Neuronal stem cell (in vitro differentiated cells): ENCODE measurements around the gene APAF1.

ENCODE experiments used
- DNase-seq: peaks from one replicate; pipeline ENCODE4 v3.0.0-alpha.2; 2013; ENCODE audit warnings: low spot score
- H2AFZ ChIP-seq: one replicate; pipeline ENCODE4 v1.6.1; 2013; ENCODE audit warnings: mild to moderate bottlenecking, low read length, inconsistent platforms
- H2AK5ac ChIP-seq: 2 replicates; pipeline ENCODE4 v1.6.1; 2013; ENCODE audit warnings: low read depth, mild to moderate bottlenecking, inconsistent platforms, low read length, moderate library complexity, mixed read lengths
- H2BK120ac ChIP-seq: 2 replicates; pipeline ENCODE4 v1.6.1; 2013; ENCODE audit warnings: low read depth, mild to moderate bottlenecking, inconsistent platforms, low read length, moderate library complexity, mixed read lengths
- H2BK12ac ChIP-seq: one replicate; pipeline ENCODE4 v1.6.1; 2013; ENCODE audit warnings: low read length, inconsistent platforms
- H2BK15ac ChIP-seq: 2 replicates; pipeline ENCODE4 v1.6.1; 2013; ENCODE audit warnings: mild to moderate bottlenecking, low read length, inconsistent platforms, mixed read lengths
- H2BK5ac ChIP-seq: one replicate; pipeline ENCODE4 v1.6.1; 2013; ENCODE audit warnings: inconsistent platforms, mild to moderate bottlenecking, low read length, moderate library complexity
- H3K14ac ChIP-seq: one replicate; pipeline ENCODE4 v1.6.1; 2013; ENCODE audit warnings: low read length, inconsistent platforms
- H3K18ac ChIP-seq: 2 replicates; pipeline ENCODE4 v1.6.1; 2013; ENCODE audit warnings: low read length, inconsistent platforms
- H3K23ac ChIP-seq: 2 replicates; pipeline ENCODE4 v1.6.1; 2013; ENCODE audit warnings: low read depth, mild to moderate bottlenecking, mixed read lengths, low read length, inconsistent platforms; ENCODE audit not compliant: poor library complexity
- H3K27ac ChIP-seq: replicated peaks from 3 replicates; pipeline ENCODE4 v1.5.1; 2013; ENCODE audit warnings: low read length, inconsistent platforms
- H3K27me3 ChIP-seq, 3 experiments: 2 replicates each; pipeline ENCODE4 v1.6.1; 2013; ENCODE audit warnings: low read length in 3 of 3, mild to moderate bottlenecking in 2 of 3, inconsistent platforms in 1 of 3, low read depth in 1 of 3, mixed read lengths in 1 of 3, moderate library complexity in 1 of 3; ENCODE audit not compliant: control insufficient read depth in 3 of 3, insufficient read depth in 3 of 3
- H3K36me3 ChIP-seq, 2 donors: replicated peaks in 1 of 2; 2 replicates each; pipeline ENCODE4 v1.6.1; 2013; ENCODE audit warnings: low read length in 2 of 2; ENCODE audit not compliant: control insufficient read depth in 2 of 2, insufficient read depth in 2 of 2
- H3K4ac ChIP-seq: 2 replicates; pipeline ENCODE4 v1.6.1; 2013; ENCODE audit warnings: inconsistent platforms, mild to moderate bottlenecking, low read length, moderate library complexity
- H3K4me1 ChIP-seq, 2 donors: 1 replicate in 1 of 2; 2 replicates in 1 of 2; pipeline ENCODE4 v1.6.1; 2013; ENCODE audit warnings: low read length in 2 of 2, low read depth in 1 of 2; ENCODE audit not compliant: control insufficient read depth in 2 of 2, insufficient read depth in 1 of 2
- H3K4me2 ChIP-seq: one replicate; pipeline ENCODE4 v1.6.1; 2013; ENCODE audit warnings: mild to moderate bottlenecking, low read length, inconsistent platforms; ENCODE audit not compliant: insufficient read depth, poor library complexity, severe bottlenecking
- H3K4me3 ChIP-seq, 2 donors: 2 replicates each; pipeline ENCODE4 v1.5.1; 2013; ENCODE audit warnings: low read length in 2 of 2, mild to moderate bottlenecking in 2 of 2, inconsistent platforms in 1 of 2, moderate library complexity in 1 of 2
- H3K79me1 ChIP-seq: one replicate; pipeline ENCODE4 v1.6.1; 2013; ENCODE audit warnings: low read depth, mild to moderate bottlenecking, inconsistent platforms, low read length, moderate library complexity
- H3K9ac ChIP-seq: one replicate; pipeline ENCODE4 v1.6.1; 2013; ENCODE audit warnings: mild to moderate bottlenecking, low read depth, low read length, inconsistent platforms; ENCODE audit not compliant: poor library complexity
- H3K9me3 ChIP-seq, 2 donors: replicated peaks in 1 of 2; 2 replicates each; pipeline versions ENCODE3 to v1.6.1; 2013; ENCODE audit warnings: low read length in 2 of 2, mild to moderate bottlenecking in 2 of 2, inconsistent platforms in 1 of 2, low read depth in 1 of 2, mixed read lengths in 1 of 2, moderate library complexity in 1 of 2; ENCODE audit not compliant: control insufficient read depth in 2 of 2, insufficient read depth in 1 of 2
- H4K8ac ChIP-seq: one replicate; pipeline ENCODE4 v1.6.1; 2013; ENCODE audit warnings: low read depth, mild to moderate bottlenecking, inconsistent platforms, low read length, moderate library complexity
- H4K91ac ChIP-seq: one replicate; pipeline ENCODE4 v1.6.1; 2013; ENCODE audit warnings: low read length, low read depth, mild to moderate bottlenecking, inconsistent platforms; ENCODE audit not compliant: poor library complexity
- WGBS, 2 donors: extraction: QIAGEN DNeasy Blood & Tissue Kit; methylation state at CpG; one replicate each; pipeline ENCODE4 v1.1.7; 2013; ENCODE audit warnings: missing lambda C conversion rate in 2 of 2, mixed read lengths in 1 of 2; ENCODE audit not compliant: insufficient read length in 2 of 2, insufficient replicate concordance in 1 of 2; ENCODE audit errors: extremely low coverage in 2 of 2; 5-methylcytosine and 5-hydroxymethylcytosine counted together

The APAF1 gene

DNA sequence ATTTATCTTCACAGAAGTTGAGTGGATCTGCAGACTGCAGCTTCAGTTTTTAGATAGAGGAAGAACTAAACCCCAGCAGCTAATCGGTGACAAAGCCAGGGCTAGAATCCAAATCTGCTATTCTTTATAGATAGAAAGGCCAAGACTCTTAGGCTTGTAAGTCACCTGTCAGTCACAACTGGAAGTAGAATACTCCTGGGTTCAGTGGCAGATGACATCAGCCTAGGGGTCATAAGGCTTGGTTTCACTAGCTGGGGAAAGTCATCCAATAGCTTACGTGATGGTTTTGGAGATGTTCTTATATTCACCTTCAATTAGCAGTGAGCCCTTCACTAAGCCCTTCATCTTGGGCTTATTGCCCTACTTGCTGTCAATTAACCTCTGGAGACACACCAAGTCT, 93.4 kb downstream of the APAF1 start:
- Histone ChIP-seq H3K9ac (no peak overlapping the region), H3K4me1 (peaks cover 7 to 12% of the 10 kb centered on the region in 2 donors), H3K79me1 (no peaks in the 10 kb centered on the region), H3K27ac (no peak overlapping the region), H2AFZ (no peak overlapping the region), H3K27me3 (no peaks in the 10 kb centered on the region), H4K91ac (no peak overlapping the region), H3K36me3 (peaks cover 0 to 30% of the 10 kb centered on the region in 2 donors), H2BK120ac (no peak overlapping the region), H2BK12ac (no peak overlapping the region), H2BK5ac (no peak overlapping the region), H3K4me2 (no peak overlapping the region), H3K4me3 (no peak overlapping the region), H2AK5ac (no peak overlapping the region), H3K18ac (no peak overlapping the region), H3K23ac (no peak overlapping the region), H3K4ac (no peak overlapping the region), H3K14ac (no peak overlapping the region), H3K9me3 (no peaks in the 10 kb centered on the region), H4K8ac (no peak overlapping the region), H2BK15ac (no peak overlapping the region)
- no peak for DNase-seq
- no CpG with 5 or more reads among the region's 2 CpGs for WGBS, 2 donors

DNA sequence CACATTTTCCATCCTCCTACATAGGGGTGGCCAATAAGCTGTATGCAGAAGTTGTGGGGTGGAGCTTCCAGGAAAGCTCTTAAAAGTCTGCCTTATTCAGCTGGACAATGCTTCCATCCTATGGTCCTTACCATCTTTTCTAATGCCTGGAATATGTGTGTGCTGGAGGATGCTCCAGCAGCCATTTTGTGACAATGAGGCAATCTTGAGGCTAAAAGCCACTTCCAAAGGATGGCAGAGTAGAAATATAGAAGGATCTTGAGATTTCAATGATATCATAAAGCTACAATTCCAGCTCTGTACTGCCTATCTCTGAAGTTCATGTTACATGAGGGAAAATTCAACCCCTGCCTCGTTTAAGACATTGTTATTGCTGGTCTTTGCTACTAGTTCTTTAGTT, 95.7 kb downstream of the APAF1 start:
- no peak overlapping the region for H3K4me3 ChIP-seq
- no peaks in the 10 kb centered on the region for H3K9me3 ChIP-seq
- H3K27me3 ChIP-seq, result no peaks in the 10 kb centered on the region
- no peak overlapping the region for H3K27ac ChIP-seq
- H2AFZ ChIP-seq, result no peak overlapping the region
- H3K4ac ChIP-seq, result no peak overlapping the region
- H4K91ac ChIP-seq, result no peak overlapping the region
- H3K36me3 ChIP-seq, result peaks cover 0 to 9% of the 10 kb centered on the region in 2 donors
- no peak overlapping the region for H2BK5ac ChIP-seq
- no peak overlapping the region for H3K23ac ChIP-seq
- no peak overlapping the region for H2AK5ac ChIP-seq
- H4K8ac ChIP-seq, result no peak overlapping the region
- no CpG with 5 or more reads among the region's 1 CpG for WGBS, 2 donors
- no peak overlapping the region for H2BK15ac ChIP-seq
- H2BK120ac ChIP-seq, result no peak overlapping the region
- no peaks in the 10 kb centered on the region for H3K79me1 ChIP-seq
- H3K9ac ChIP-seq, result no peak overlapping the region
- H3K14ac ChIP-seq, result no peak overlapping the region
- no peak overlapping the region for H3K4me2 ChIP-seq
- no peak for DNase-seq
- peaks cover 7 to 11% of the 10 kb centered on the region in 2 donors for H3K4me1 ChIP-seq
- H3K18ac ChIP-seq, result no peak overlapping the region
- no peak overlapping the region for H2BK12ac ChIP-seq

DNA sequence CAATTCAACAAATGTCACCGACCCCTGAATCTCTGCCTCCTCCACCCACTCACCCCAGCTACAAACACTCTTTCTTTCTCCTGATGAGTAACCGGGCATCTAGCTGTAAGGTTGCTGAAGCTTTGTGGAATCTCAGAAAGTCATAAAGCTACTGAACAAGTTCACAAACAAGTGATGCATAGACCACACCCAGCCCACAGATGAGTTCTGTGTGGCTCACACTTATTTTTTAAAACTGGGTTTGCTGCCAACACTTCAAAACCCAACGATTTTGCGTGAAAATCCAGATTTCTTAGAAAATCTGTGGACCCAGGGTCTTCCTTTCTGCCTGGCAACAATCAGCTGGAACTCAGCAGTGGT, 96.1 kb downstream of the APAF1 start:
- Histone ChIP-seq H3K27me3 (peaks cover 0 to 3% (median 0%) of the 10 kb centered on the region in 3 experiments), H2BK5ac (no peak overlapping the region), H3K4ac (no peak overlapping the region), H3K4me3 (no peak overlapping the region), H2AK5ac (no peak overlapping the region), H4K8ac (no peak overlapping the region), H2BK15ac (no peak overlapping the region), H3K27ac (no peak overlapping the region), H3K4me1 (peaks cover 7 to 8% of the 10 kb centered on the region in 2 donors), H2AFZ (no peak overlapping the region), H3K79me1 (no peaks in the 10 kb centered on the region), H2BK120ac (no peak overlapping the region), H3K18ac (no peak overlapping the region), H2BK12ac (no peak overlapping the region), H4K91ac (no peak overlapping the region), H3K23ac (no peak overlapping the region), H3K9ac (no peak overlapping the region), H3K4me2 (no peak overlapping the region), H3K9me3 (no peaks in the 10 kb centered on the region), H3K14ac (no peak overlapping the region), H3K36me3 (peaks cover 0 to 5% of the 10 kb centered on the region in 2 donors)
- no CpG with 5 or more reads among the region's 4 CpGs for WGBS, 2 donors
- DNase-seq, result no peak

DNA sequence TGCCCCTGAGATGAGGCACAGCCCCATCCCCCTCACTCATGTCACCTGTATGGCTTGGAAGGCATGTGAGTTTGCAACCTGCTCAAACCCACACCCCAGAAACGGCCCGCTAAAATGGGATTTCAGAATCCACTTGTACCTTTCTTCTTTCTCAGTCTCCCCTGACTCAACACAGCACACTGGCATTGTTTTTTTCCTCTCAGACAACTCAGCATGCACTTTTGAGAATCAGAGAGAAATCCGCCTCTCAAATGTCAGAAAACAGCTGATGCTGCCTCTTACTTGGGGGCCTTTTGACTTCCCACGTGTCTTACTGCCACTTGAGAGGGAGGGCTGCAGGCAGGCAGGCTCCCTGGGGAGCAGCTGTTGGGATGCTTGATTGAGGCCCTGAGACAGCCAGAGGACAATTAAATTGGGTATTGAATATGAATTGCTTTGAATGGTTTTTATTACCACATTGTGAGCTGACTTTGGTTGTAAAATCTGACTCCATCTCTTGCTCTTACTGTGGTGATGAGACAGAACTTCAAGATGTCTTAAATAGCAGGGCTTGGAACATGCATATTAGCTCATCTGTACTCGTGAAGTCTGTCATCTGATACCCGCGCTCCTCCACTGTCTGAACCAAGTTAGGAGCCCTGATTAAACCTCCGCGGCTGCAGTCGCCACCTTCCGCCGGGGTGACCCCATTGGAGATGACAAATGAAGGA, 96.6 kb downstream of the APAF1 start:
- H3K18ac ChIP-seq, result no peak overlapping the region
- H4K8ac ChIP-seq, result no peak overlapping the region
- H3K79me1 ChIP-seq, result no peaks in the 10 kb centered on the region
- H2BK5ac ChIP-seq, result no peak overlapping the region
- H3K36me3 ChIP-seq, result no peaks in the 10 kb centered on the region
- H3K14ac ChIP-seq, result no peak overlapping the region
- H3K27ac ChIP-seq, result no peak overlapping the region
- H2BK12ac ChIP-seq, result no peak overlapping the region
- no peak overlapping the region for H3K23ac ChIP-seq
- no peak overlapping the region for H2BK120ac ChIP-seq
- no peak overlapping the region for H3K9ac ChIP-seq
- no peak overlapping the region for H2BK15ac ChIP-seq
- H2AFZ ChIP-seq, result no peak overlapping the region
- H2AK5ac ChIP-seq, result no peak overlapping the region
- H3K4me3 ChIP-seq, result no peak overlapping the region
- no CpG with 5 or more reads among the region's 12 CpGs for WGBS, 2 donors
- H4K91ac ChIP-seq, result no peak overlapping the region
- no peak overlapping the region for H3K4me2 ChIP-seq
- peaks cover 3 to 7% of the 10 kb centered on the region in 2 donors for H3K4me1 ChIP-seq
- H3K27me3 ChIP-seq, result peaks cover 0 to 4% (median 0%) of the 10 kb centered on the region in 3 experiments
- no peaks in the 10 kb centered on the region for H3K9me3 ChIP-seq
- DNase-seq, result no peak
- no peak overlapping the region for H3K4ac ChIP-seq
